ENCODE results near the gene UGT1A4. TPM values are rescaled to one million over a fixed set of nuclear protein-coding genes. Genes with fewer than 3 reads are reported as not detected.

The UGT1A4 gene
- total RNA-seq, 1 experiment from 2014 or later, result 73.6 TPM

DNA sequence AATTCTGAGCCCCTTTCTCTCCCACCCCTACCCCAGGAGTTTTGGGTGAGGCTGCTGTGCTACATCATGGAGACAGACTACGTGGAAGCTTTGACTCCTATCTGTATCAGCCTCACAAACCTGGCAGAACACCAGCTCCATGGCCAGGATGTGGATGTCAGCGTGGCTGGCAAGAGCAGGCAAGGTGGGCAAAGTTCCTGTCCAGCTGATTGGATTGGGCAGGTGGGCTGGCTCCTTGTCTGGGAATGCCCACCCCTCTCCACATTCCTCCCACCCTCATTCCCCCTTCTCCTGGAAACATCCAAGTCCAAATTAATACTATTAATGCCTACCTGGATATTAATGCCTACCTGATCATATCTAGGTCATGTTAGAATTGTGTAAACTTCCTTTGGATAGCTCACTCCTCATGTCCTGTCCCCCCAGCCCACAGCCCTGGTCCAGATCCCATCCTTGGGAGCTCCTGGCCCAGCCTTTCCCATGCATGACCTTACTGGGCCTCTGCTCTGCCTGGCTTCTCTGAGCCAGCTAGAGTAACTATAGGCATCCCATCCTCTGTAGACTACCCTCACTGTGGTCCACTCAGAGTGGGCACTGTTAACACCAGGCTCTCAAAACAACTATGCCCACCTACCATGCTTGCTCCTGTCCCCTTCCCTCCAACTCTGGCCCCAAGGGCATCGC lies 83.7 kb downstream of the UGT1A4 start:
- Histone ChIP-seq H3K4me2 (no peak overlapping the region), H3K9me2 (ENCODE audit: insufficient read depth) (no peaks in the 10 kb centered on the region), H3K9me3 (ENCODE audit: insufficient read depth, low read depth) (no peaks in the 10 kb centered on the region), H3K36me3 (ENCODE audit: low read depth) (no peaks in the 10 kb centered on the region), H3K4me1 (replicated peaks; ENCODE audit: insufficient read depth) (peaks cover 7% of the 10 kb centered on the region), H3K27me3 (ENCODE audit: insufficient read depth, low read depth) (no peaks in the 10 kb centered on the region), H3F3A (ENCODE audit: insufficient read depth, low read depth) (no peaks in the 10 kb centered on the region), H2AFZ (no peak overlapping the region), H4K20me1 (ENCODE audit: insufficient read depth) (no peaks in the 10 kb centered on the region), H3K4me3 (no peak overlapping the region), H3K79me2 (ENCODE audit: low read depth) (no peaks in the 10 kb centered on the region), H3K27ac (no peak overlapping the region)
- ChIA-PET CTCF (interaction anchor here (0.6 kb wide), 1 partner anchor 405 kb away, joined by 4 read pairs; no protein-coding TSS in a partner anchor), POLR2A (ENCODE audit: unreplicated experiment) (interaction anchor here (0.6 kb wide), 1 partner anchor 415 kb away, joined by 3 read pairs; no protein-coding TSS in a partner anchor)
- no peak for DNase-seq
- no TSS peak for BruUV-seq (replicated peaks)
- intact Hi-C loops (cut with micrococcal nuclease; ENCODE audit: unreplicated experiment), result no loop called here
- TF ChIP-seq EZH2 (IDR thresholded peaks at IDR 0.05; ENCODE audit: low read depth) (no peak), CTCF (conservative IDR thresholded peaks at IDR 0.05) (no peak)

- Histone ChIP-seq H3K4me3 (no peak overlapping the region), H3K79me2 (ENCODE audit: low read depth) (no peaks in the 10 kb centered on the region), H3K36me3 (ENCODE audit: low read depth) (no peaks in the 10 kb centered on the region), H3K27ac (no peak overlapping the region), H3F3A (ENCODE audit: insufficient read depth, low read depth) (no peaks in the 10 kb centered on the region), H3K27me3 (ENCODE audit: insufficient read depth, low read depth) (no peaks in the 10 kb centered on the region; the same call in 1 of the 2 replicates), H4K20me1 (ENCODE audit: insufficient read depth) (no peaks in the 10 kb centered on the region), H3K4me1 (replicated peaks; ENCODE audit: insufficient read depth) (peaks cover 7% of the 10 kb centered on the region), H3K4me2 (no peak overlapping the region), H3K9me2 (ENCODE audit: insufficient read depth) (no peaks in the 10 kb centered on the region), H2AFZ (no peak overlapping the region), H3K9me3 (ENCODE audit: insufficient read depth, low read depth) (no peaks in the 10 kb centered on the region)
- intact Hi-C loops (cut with micrococcal nuclease; ENCODE audit: unreplicated experiment), result no loop called here
- ChIA-PET CTCF (no interaction called here), POLR2A (ENCODE audit: unreplicated experiment) (interaction anchor here (0.5 kb wide), 1 partner anchor 54 kb away, joined by 5 read pairs; no protein-coding TSS in a partner anchor)
- BruUV-seq (replicated peaks), result no TSS peak
- no peak for TF ChIP-seq CTCF (conservative IDR thresholded peaks at IDR 0.05)
- no peak for TF ChIP-seq EZH2 (IDR thresholded peaks at IDR 0.05; ENCODE audit: low read depth)
- no peak for DNase-seq
Measured at GRCh38 chr2:233803292-233803911, 84.9 kb downstream of the UGT1A4 start.

DNA sequence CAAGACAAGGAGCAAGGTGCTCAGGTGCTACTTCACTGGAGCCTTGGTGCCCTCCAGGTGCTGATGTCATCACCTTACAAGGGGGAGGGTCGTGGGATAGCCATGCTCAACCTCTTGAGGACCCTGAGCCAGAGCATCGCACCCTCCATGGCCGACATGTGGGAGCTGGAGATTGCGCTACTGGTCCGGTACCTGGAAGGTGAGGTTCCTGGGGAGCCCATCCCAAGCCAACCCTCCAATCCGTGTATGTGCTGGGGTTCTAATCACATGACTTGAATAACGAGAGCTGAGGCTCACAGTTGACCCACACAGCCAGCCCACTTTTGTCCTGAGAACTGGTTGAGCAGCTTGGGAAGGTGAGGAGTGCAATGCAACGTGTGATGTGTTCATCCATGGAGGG lies 85.5 kb downstream of the UGT1A4 start:
- DNase-seq, result no peak
- no peak overlapping the region for H3K4me3 ChIP-seq
- H2AFZ ChIP-seq, result no peak overlapping the region
- intact Hi-C loops (cut with micrococcal nuclease; ENCODE audit: unreplicated experiment), result no loop called here
- no peaks in the 10 kb centered on the region; the same call in 1 of the 2 replicates for H3K27me3 ChIP-seq (ENCODE audit: insufficient read depth, low read depth)
- H4K20me1 ChIP-seq (ENCODE audit: insufficient read depth), result no peaks in the 10 kb centered on the region
- TF ChIP-seq EZH2 (IDR thresholded peaks at IDR 0.05; ENCODE audit: low read depth) (no peak), CTCF (conservative IDR thresholded peaks at IDR 0.05) (no peak)
- no peaks in the 10 kb centered on the region for H3K36me3 ChIP-seq (ENCODE audit: low read depth)
- H3K79me2 ChIP-seq (ENCODE audit: low read depth), result no peaks in the 10 kb centered on the region
- no peaks in the 10 kb centered on the region for H3F3A ChIP-seq (ENCODE audit: insufficient read depth, low read depth)
- ChIA-PET POLR2A (ENCODE audit: unreplicated experiment) (interaction anchor here (0.5 kb wide), 1 partner anchor 54 kb away, joined by 5 read pairs; no protein-coding TSS in a partner anchor), CTCF (no interaction called here)
- H3K9me3 ChIP-seq (ENCODE audit: insufficient read depth, low read depth), result no peaks in the 10 kb centered on the region
- H3K27ac ChIP-seq, result no peak overlapping the region
- H3K9me2 ChIP-seq (ENCODE audit: insufficient read depth), result no peaks in the 10 kb centered on the region
- H3K4me2 ChIP-seq, result no peak overlapping the region
- no TSS peak for BruUV-seq (replicated peaks)
- H3K4me1 ChIP-seq (replicated peaks; ENCODE audit: insufficient read depth), result peaks cover 7% of the 10 kb centered on the region
